ENCODE data around the gene JAKMIP3.

- TF ChIP-seq, protein P1, sequence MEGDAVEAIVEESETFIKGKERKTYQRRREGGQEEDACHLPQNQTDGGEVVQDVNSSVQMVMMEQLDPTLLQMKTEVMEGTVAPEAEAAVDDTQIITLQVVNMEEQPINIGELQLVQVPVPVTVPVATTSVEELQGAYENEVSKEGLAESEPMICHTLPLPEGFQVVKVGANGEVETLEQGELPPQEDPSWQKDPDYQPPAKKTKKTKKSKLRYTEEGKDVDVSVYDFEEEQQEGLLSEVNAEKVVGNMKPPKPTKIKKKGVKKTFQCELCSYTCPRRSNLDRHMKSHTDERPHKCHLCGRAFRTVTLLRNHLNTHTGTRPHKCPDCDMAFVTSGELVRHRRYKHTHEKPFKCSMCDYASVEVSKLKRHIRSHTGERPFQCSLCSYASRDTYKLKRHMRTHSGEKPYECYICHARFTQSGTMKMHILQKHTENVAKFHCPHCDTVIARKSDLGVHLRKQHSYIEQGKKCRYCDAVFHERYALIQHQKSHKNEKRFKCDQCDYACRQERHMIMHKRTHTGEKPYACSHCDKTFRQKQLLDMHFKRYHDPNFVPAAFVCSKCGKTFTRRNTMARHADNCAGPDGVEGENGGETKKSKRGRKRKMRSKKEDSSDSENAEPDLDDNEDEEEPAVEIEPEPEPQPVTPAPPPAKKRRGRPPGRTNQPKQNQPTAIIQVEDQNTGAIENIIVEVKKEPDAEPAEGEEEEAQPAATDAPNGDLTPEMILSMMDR (IDR thresholded peaks at IDR 0.05) = no peak
- no peak for TF ChIP-seq POLR2A (IDR thresholded peaks at IDR 0.05)
These were observed 38.2 kb upstream of the JAKMIP3 start for GRCh38 chr10:132027423-132027983.

All from adrenal gland (tissue), 5 donors.